Adrenal gland (tissue), 19 donors: Measurements from ENCODE around the gene TSHR. TPM values are rescaled to one million over a fixed set of nuclear protein-coding genes. Genes with fewer than 3 reads are reported as not detected.
A peak's percentile ranks its signal among the peaks of the same experiment; 100 is the strongest.
"Not testable (repeated sequence)": the region's sequence is repeated elsewhere in the genome, so short reads cannot be mapped to it uniquely, and the experiment has no call there.

Source experiments
- DNase-seq, 7 donors: peaks; one replicate each; pipeline ENCODE4 v3.0.0-alpha.2; 2019 to 2020
- H3K27ac ChIP-seq, 5 donors: fragments of 200-600 bp; sonication (generic) in 4 of 5; 1 replicate in 3 of 5; 2 replicates in 2 of 5; pipeline versions ENCODE4 v1.5.1 to v1.8.0; 2016 to 2020; ENCODE audit warnings: mild to moderate bottlenecking in 1 of 5
- H3K27me3 ChIP-seq: fragments of 200-600 bp; 2 replicates; pipeline ENCODE4 v1.8.0; 2021
- H3K36me3 ChIP-seq, 2 donors: fragments of 200-600 bp; replicated peaks in 1 of 2; 1 replicate in 1 of 2; 2 replicates in 1 of 2; pipeline versions ENCODE4 v1.5.1 to v1.8.0; 2018 to 2022
- H3K4me1 ChIP-seq, 2 donors: fragments of 200-600 bp; replicated peaks in 1 of 2; 1 replicate in 1 of 2; 2 replicates in 1 of 2; pipeline versions ENCODE4 v1.5.1 to v1.8.0; 2018 to 2021
- H3K4me3 ChIP-seq, 4 donors: fragments of 200-600 bp; sonication (generic) in 3 of 4; one replicate each; pipeline ENCODE4 v1.5.1; 2016 to 2018
- H3K9me3 ChIP-seq, 3 donors: fragments of 200-600 bp; sonication (generic) in 1 of 3; replicated peaks in 1 of 3; 1 replicate in 2 of 3; 2 replicates in 1 of 3; pipeline versions ENCODE4 v1.5.1 to v1.8.0; 2016 to 2021
- CTCF ChIP-seq, 6 experiments: fragments of 450-650 bp in 4 of 6; fragments of 200-600 bp in 2 of 6; sonication (generic) in 1 of 6; IDR thresholded peaks; 1 replicate in 5 of 6; 2 replicates in 1 of 6; pipeline versions ENCODE4 v1.5.1 to v1.8.0; 2016 to 2021; ENCODE audit warnings: antibody characterized with exemption in 6 of 6, mild to moderate bottlenecking in 2 of 6, moderate library complexity in 1 of 6
- POLR2A ChIP-seq, 2 donors: fragments of 450-650 bp; IDR thresholded peaks; one replicate each; pipeline ENCODE4 v1.6.1; 2017; ENCODE audit warnings: antibody characterized with exemption in 2 of 2, mild to moderate bottlenecking in 2 of 2, moderate library complexity in 1 of 2
- WGBS, 4 donors: extraction: QIAGEN DNeasy Blood & Tissue Kit in 2 of 4; methylation state at CpG; one replicate each; pipeline versions ENCODE4 v1.1.5 to v1.1.7; 2013 to 2017; 5-methylcytosine and 5-hydroxymethylcytosine counted together
- intact Hi-C, 2 donors: fragments of 100-400 bp; cut with DNase I; formaldehyde crosslinking; loops; one replicate each; pipeline versions ENCODE4 v1.14.1 to v1.15.0; 2022 to 2023
- long read RNA-seq, 10 donors: library from polyadenylated mRNA in 3 of 10; unstranded in 2 of 10; stranded (forward) in 1 of 10; transcript quantifications; one replicate each; pipeline ENCODE4 v2.0.0 and lab custom pipeline, GENCODE V29; 2021 to 2026
- polyA plus RNA-seq, 3 donors: library from polyadenylated mRNA; stranded (reverse); fragments of 200-250 nt in 2 of 3; fragments of 350-450 nt in 1 of 3; fragmentation: Illumina TruSeq in 1 of 3; extraction: RNeasy Lipid Tissue Mini Kit (QIAGEN cat#74804) in 1 of 3; gene quantifications; one replicate each; pipeline ENCODE4 v1.2.3, GENCODE V29; 2013 to 2014
- total RNA-seq, 9 donors: library from RNA; depleted of rRNA in 4 of 9; stranded (reverse); fragments of >200 nt in 4 of 9; fragments of 120-200 nt in 1 of 9; fragmentation: NEBNext Ultra II Directional in 1 of 9; extraction: Animal tissue kit (Norgen Biotek cat#: 25700) in 1 of 9; gene quantifications; one replicate each; pipeline versions ENCODE4 v1.1.0 to v1.2.4, GENCODE V29; 2013 to 2023
- donor health status: healthy with polysubstance abuse.
- donor health status: Bipolar disorder and iron deficiency.
- donor health status: DM: yes; HTN: yes; CAD: no.
- donor health status: DM: no; HTN: no; CAD: no.
- donor health status: DM: no; HTN: no; CAD: no.
- donor health status: DM: yes; HTN: yes; CAD: no.

The TSHR gene
- total RNA-seq (1 to 10 TPM in 3 of 9 donors, under 1 TPM in 6; 0.06 to 5.8 (median 0.69) TPM), polyA plus RNA-seq (1 to 10 TPM in 1 of 3 donors, under 1 TPM in 2; 0.27 to 1.7 (median 0.68) TPM)
- long read RNA-seq, donor 1: 0 reads
- long read RNA-seq, donor 2: 0 reads
- long read RNA-seq, donor 3: 0 reads
- long read RNA-seq, donor 4: 0 reads
- long read RNA-seq, donor 5, partial matches to known transcripts: 0 of 2 reads
- long read RNA-seq, donor 5, other reads (novel, unspliced or antisense): 1 of 2 reads
- long read RNA-seq, donor 6: 0 reads
- long read RNA-seq, donor 7: 0 reads
- long read RNA-seq, donor 8: 0 reads
- long read RNA-seq, donor 9: 0 reads
- long read RNA-seq, donor 10: 0 reads

GRCh38 chr14:80955416-80955941 is at the start of gene TSHR:
Gene TSHR (plus strand): TSS chr14:80955621. CDS start chr14:80955681, 60 bp downstream.
- Histone ChIP-seq H3K27me3 (no peaks in the 10 kb centered on the region), H3K4me1 (peaks cover 8 to 19% of the 10 kb centered on the region in 2 donors), H3K36me3 (no peaks in the 10 kb centered on the region), H3K27ac (no peak within 1 kb of the TSS), H3K9me3 (no peaks in the 10 kb centered on the region), H3K4me3 (peak within 1 kb of the TSS in 3 of 4 donors; percentile 33 to 63 (median 54))
- DNase-seq: peak in 2 of 7 donors; percentile 12 to 17
- intact Hi-C loops: loop anchor here (2.0 to 10.0 kb wide), 3 partner anchors 31 to 209 kb away; no protein-coding TSS in a partner anchor
- WGBS, 4 donors: 16 to 31% (median 22%) methylated on average over 7 to 21 of the region's 21 CpGs
- TF ChIP-seq POLR2A (IDR thresholded peaks at IDR 0.05) (no peak), CTCF (IDR thresholded peaks at IDR 0.05) (no peak)

- TF ChIP-seq CTCF (IDR thresholded peaks at IDR 0.05) (no peak), POLR2A (IDR thresholded peaks at IDR 0.05) (no peak)
- H3K4me1 ChIP-seq: no peaks in the 10 kb centered on the region
- 0 to 58% (median 18%) methylated on average over 1 of the region's 1 CpG for WGBS, 4 donors
- H3K27ac ChIP-seq: no peak overlapping the region
- H3K4me3 ChIP-seq: no peak overlapping the region
- H3K27me3 ChIP-seq: no peaks in the 10 kb centered on the region
- H3K9me3 ChIP-seq: peaks cover 0 to 6% (median 0%) of the 10 kb centered on the region in 3 donors
- H3K36me3 ChIP-seq: no peaks in the 10 kb centered on the region
- DNase-seq: no peak
- intact Hi-C loops: no loop called here
These were observed 49.1 kb upstream of the TSHR start for GRCh38 chr14:80906336-80906735.

GRCh38 chr14:80906946-80907345 is 48.5 kb upstream of the TSHR start:
- H3K27me3 ChIP-seq: no peaks in the 10 kb centered on the region
- no peaks in the 10 kb centered on the region for H3K4me1 ChIP-seq
- H3K36me3 ChIP-seq: no peaks in the 10 kb centered on the region
- no peak overlapping the region for H3K27ac ChIP-seq
- H3K4me3 ChIP-seq: no peak overlapping the region
- TF ChIP-seq POLR2A (IDR thresholded peaks at IDR 0.05) (no peak), CTCF (IDR thresholded peaks at IDR 0.05) (no peak)
- DNase-seq: no peak
- intact Hi-C loops: no loop called here
- WGBS, 4 donors: 97 to 98% (median 98%) methylated on average over 4 of the region's 4 CpGs
- H3K9me3 ChIP-seq: peaks cover 0 to 6% (median 0%) of the 10 kb centered on the region in 3 donors

- H3K4me1 ChIP-seq, intact Hi-C loops, H3K27me3 ChIP-seq, H3K4me3 ChIP-seq, DNase-seq, H3K27ac ChIP-seq, H3K9me3 ChIP-seq, H3K36me3 ChIP-seq: not testable (repeated sequence)
- 95 to 97% (median 96%) methylated on average over 11 of the region's 11 CpGs for WGBS, 4 donors
These were observed 43.4 kb upstream of the TSHR start for GRCh38 chr14:80912013-80912412.
